ENCODE results near the gene IL19.
"Not testable (repeated sequence)": the region's sequence is repeated elsewhere in the genome, so short reads cannot be mapped to it uniquely, and the experiment has no call there.

IL19 gene

DNA sequence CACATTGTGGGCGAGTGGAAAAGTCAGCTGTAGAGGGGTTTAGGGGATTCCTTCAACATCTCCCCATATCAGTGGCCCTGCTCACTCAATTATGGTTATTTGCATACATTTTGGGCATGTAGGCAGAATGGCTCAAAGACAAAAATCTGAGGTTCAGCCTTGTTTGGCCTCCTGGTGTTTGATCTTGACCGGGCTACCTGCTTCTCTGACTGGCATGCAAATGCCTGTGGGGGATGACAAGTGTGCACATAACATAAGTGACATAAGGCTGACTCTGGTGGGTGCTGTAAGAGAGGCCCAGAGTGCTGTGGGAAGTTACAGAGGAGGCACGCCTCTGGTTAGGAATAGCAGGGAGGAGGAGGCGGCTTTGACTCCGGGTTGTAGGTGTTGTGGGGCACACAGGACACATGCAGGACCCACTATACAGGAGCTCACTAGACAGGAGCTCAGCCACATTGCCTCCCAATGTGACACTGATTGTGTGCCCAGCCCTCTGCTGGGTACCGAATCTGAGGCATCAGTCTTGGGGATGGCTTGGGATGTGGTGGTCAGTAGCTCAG, 29.4 kb upstream of the IL19 start:
- no peak for DNase-seq

GRCh38 chr1:206742719-206743383, 27.7 kb upstream of the IL19 start:
- DNase-seq = no peak

- DNase-seq = no peak
Measured at GRCh38 chr1:206744683-206745082, 25.9 kb upstream of the IL19 start.

DNA sequence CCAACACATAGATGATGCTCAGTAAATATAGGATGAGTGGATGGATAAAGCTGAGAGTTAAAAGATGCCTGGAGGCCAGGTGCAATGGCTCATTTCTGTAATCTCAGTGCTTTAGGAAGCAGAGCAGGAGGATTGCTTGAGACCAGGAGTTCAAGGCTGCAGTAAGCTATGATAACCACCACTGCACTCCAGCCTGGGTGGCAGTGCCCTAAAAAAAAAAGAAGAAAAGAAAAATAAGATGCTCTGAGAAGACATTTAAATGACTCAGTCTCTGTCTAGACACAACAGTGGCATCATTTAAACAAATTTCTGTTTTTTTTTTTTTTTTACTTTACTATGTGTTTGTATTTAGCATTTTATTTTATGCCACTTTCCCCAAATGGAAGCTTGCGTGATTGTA, 25.3 kb upstream of the IL19 start:
- no peak for DNase-seq

- no peak for DNase-seq
Measured at GRCh38 chr1:206748348-206749030, 22.1 kb upstream of the IL19 start.

DNA sequence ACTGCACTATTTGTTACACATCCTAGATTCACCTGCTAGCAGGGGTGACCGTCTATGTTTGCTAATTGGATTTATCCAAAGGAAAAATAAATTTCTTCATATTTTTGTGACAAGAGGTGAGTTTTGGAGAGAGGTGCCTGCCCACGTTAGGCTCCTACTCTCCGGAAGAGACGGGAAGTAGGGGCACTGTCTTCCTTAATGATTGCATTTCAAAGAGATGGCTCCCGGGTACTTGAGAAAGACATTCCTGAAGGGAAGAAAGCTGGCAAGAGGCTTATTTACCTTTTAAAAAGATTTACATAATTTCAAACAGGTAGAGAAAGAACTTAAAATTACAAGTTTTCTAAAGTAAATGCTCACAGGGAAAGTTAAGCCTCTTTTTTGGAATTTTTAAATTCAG, 18.7 kb upstream of the IL19 start:
- no peak for DNase-seq

- no peak for DNase-seq
Measured at GRCh38 chr1:206752481-206752880, 18.1 kb upstream of the IL19 start.

DNA sequence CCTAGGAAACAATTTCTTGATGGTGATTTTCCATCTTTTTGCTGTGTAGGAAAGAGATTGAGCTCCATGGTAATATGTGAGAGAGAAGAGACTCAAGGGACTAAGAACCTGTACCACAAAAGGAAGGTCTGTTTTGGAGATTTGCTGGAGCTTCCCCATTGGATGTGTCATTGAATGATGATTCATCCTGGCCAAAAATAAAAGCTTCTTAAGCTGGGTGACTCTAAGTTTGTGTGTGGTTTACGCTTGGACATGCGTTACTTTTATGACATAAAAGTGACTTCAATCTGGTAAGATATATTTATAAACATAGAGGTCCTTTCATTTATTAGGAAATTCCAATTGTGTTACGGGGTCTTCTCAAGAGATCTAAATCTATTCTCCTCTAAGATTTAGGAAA, 17.4 kb upstream of the IL19 start:
- no peak for DNase-seq

DNA sequence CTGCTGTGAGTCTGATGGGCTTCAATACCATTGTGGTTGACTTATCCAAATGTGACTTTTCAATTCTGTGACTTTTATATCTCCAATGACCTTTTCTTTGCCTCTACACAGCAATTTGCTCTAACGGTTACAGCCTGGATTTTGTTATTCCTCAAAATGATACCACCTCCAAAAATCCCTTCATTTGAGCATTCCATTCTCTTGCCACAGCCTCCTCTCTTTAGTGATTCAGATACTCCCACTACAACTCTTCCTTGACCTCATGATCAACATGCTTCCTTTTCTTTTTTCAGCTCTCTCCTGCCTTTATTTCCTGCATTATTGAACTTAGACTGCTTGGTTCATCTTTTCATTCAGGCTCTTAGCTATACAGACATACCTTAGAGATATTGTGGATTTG, 16.6 kb upstream of the IL19 start:
- no peak for DNase-seq

GRCh38 chr1:206757524-206758266, 12.9 kb upstream of the IL19 start:
- peak; percentile 65 for DNase-seq

- no peak for DNase-seq
Measured at GRCh38 chr1:206760590-206760989, 10.0 kb upstream of the IL19 start.

GRCh38 chr1:206761159-206761768, 9.3 kb upstream of the IL19 start:
- no peak for DNase-seq

GRCh38 chr1:206762741-206763364, 7.7 kb upstream of the IL19 start:
- not testable (repeated sequence) for DNase-seq

GRCh38 chr1:206765771-206766170, 4.8 kb upstream of the IL19 start:
- not testable (repeated sequence) for DNase-seq

DNA sequence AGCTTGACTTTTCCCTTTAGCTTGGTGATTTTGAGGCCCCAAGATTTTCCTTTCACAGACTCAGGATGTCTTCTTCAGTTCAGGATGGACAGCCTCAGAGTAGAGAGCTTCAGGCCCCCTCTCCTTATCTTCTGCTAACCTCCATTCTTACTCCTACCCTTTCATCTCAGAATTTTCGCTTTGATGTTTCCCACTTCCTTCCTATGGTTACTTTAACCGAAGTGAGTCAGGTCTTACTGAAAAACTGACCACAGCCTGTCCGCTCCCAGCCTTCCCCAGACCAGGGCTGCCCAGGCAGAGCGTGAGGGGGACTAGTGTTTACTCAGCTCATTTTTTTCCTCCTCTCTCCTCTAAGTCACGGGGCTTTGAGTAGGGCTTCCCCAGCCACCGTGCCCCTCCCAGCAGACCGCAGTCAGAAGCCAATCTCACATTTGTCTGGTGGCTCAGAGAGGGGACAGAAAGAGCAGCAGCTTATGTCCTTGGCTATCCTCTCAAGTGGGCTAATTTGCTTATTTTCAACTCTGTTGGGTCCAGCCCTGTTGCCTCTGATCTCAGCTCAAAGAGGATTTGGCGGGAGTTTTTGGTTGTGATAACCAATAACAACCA, 4.2 kb upstream of the IL19 start:
- DNase-seq = peak; percentile 90

DNA sequence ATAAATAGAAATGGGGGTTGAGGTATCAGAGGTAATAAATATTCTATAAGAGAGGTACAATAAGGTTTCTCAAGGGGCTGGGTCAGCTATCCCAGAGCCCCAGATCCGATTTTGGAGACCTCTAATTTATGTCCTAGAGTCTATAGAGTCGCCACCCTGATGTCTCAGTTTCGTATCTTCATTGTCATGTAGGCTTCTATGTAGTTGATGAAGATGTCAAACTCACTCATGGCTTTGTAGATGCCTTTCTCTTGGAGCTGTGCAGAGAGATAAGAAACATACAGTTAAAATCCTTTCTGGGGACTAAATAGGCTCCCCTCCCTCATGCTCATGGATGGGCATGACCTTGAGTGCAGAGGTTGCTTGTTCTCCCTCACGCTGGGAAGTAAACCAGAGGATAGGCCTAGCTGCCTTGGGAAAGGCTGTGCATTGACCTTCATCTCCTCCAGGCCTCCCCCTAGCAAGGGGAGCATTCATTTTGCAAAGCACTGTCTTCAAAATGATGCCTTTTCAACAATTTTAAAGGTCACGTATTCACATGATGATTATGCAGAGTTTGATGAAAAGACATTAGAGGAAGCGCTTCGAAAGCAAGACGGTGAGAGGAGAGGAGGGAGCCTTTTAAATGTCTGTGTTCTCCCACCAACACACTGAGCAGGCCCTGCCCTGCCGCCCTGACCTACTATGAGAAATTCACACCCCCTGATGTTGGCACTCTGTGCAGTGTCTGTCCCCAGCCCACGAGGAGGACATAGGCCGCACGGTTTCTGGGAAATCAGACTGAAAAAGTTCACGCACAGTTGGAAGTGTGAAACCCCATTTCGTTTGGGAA, 1.9 kb upstream of the IL19 start:
- peak; percentile 28 for DNase-seq

- no peak for DNase-seq
Measured at GRCh38 chr1:206769304-206769731, 1.3 kb upstream of the IL19 start.

DNA sequence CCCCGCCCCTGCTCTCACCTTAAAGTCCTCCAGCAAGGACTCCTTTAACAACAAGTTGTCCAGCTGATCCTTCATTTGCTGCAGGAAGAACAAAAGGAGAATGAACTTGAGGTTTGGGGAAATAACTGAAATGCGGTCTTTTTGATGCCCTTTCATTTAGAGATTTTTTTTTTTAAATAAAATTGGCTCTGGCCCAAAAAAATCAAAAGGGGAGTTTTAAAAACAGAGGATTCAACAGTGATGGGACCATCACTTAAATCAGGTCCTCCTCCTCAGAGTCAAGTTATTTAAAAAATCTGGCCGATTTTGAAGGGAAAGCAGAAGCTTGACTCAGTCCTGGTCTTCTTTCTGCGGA, 742 bp downstream of the IL19 start:
- DNase-seq = no peak

DNA sequence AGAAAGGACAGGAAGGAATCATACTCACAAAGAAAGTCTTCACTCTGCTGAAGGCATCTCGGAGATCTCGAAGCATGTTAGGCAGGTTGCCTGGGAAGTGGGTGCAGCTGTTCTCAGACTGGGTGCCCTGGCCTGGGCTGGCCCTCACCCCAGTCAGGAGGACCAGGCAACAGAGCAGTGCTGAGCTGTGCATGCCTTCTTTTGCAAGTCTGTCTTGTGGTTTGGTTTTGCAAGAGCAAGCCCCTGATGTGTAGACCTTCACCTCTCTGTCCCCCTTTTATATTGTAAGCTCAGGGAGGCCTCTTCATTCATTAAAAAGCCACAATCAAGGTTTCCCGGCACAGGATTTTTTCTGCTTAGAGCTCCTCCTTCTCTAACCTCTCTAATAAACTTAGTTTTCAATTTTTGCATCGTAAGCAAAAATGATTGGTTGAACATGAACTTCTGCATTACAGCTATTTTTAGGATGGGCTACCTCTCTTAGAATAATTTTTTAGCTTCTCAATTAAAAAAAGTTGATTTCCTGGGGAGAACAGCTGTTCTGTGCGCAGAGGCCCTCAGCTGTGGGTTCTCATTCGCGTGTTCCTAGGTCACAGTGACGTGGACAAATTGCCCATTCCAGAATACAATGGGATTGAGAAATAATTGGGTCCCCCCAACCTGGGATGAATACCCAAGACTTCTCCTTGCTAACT, 1.8 kb downstream of the IL19 start, which contains the start of gene IL10:
Gene IL10 (minus strand): TSS at position 252 of the 695 bp plus-strand sequence. CDS start 59 bp downstream, at position 193.
- DNase-seq = peak; percentile 65

DNA sequence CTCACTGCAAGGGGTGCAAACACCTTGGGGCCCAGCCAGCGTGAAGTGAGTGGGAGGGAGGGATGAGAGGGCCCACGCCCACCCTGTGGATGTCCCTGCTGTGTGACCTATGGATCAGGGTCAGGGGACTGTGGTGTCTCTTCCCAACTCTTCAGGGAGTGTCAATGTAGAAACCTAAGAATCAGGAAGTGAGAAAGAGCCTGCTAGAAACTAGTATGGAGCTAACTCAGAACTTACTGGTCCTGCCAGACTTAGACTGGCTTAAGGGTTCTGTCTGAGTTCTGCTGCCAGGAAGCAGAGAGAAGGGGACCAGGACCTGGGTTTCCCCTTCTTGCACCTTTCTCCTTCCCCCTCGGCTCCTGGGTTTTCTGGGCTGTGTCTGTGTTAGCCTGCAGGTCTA, 3.5 kb downstream of the IL19 start:
- no peak for DNase-seq

DNA sequence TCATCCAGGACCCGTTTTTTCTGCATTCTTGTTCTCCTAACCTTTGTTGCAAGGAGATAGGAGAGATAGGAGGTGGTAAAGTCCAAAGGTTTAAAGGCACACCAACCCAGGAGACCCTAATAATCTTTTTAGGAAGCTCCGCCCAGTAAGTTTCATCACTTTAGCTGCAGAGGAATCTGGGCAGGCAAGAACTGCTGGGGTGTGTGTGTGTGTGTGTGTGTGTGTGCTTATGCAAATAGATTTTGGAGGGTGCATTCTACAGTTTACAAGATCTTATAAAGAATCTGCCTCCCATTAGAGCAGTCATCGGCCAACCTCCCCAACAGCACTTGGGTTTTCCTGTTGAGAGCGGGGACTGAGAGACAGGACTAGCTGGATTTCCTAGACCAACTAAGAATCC, 5.7 kb downstream of the IL19 start:
- DNase-seq = no peak
